ENCODE data around the gene CD300E. TPM values are rescaled to one million over a fixed set of nuclear protein-coding genes. Genes with fewer than 3 reads are reported as not detected.

CD300E gene
- total and polyA plus RNA-seq, 2 donors (not counting 1 experiment from before 2014, with no cell fraction given) = 0.10 to 0.92 TPM

- Histone ChIP-seq H3K9me3 (ENCODE audit: control extremely low read depth in 1 of 3, control insufficient read depth in 2 of 3, insufficient read depth in 1 of 3, low read length in 2 of 3) (peaks cover 0 to 11% (median 4%) of the 10 kb centered on the region in 3 donors), H3K9ac (ENCODE audit: low read length) (no peak overlapping the region), H3K36me3 (replicated peaks in 1 of 2; ENCODE audit: control extremely low read depth in 1 of 2, control insufficient read depth in 1 of 2, extremely low read depth in 1 of 2, insufficient read depth in 2 of 2, low read length in 1 of 2) (no peaks in the 10 kb centered on the region), H2AFZ (ENCODE audit: insufficient read depth, low read depth, low read length, poor library complexity, severe bottlenecking) (peak overlapping the region; percentile 38), H3K4me1 (ENCODE audit: control insufficient read depth in 2 of 2, insufficient read depth in 2 of 2, low read length in 2 of 2) (peaks cover 0 to 5% of the 10 kb centered on the region in 2 donors), H3K4me3 (ENCODE audit: control extremely low read depth in 1 of 5, extremely low read depth in 1 of 5, insufficient read depth in 1 of 5, low read depth in 2 of 5, low read length in 4 of 5) (no peak overlapping the region), H4K20me1 (ENCODE audit: control insufficient read depth, insufficient read depth, low read length, poor library complexity, severe bottlenecking) (no peaks in the 10 kb centered on the region), H3K27me3 (replicated peaks in 1 of 4; ENCODE audit: control extremely low read depth in 1 of 4, control insufficient read depth in 3 of 4, insufficient read depth in 4 of 4, low read length in 3 of 4) (peaks cover 0 to 2% (median 1%) of the 10 kb centered on the region in 4 experiments), H3K79me2 (ENCODE audit: control insufficient read depth, insufficient read depth, low read length) (no peaks in the 10 kb centered on the region), H3K27ac (ENCODE audit: low read length in 2 of 2) (no peak overlapping the region), H3K4me2 (replicated peaks; ENCODE audit: low read depth, low read length, poor library complexity, severe bottlenecking) (peak overlapping the region; percentile 11)
- Mint-ChIP-seq H3K4me3 (no peak overlapping the region), H3K4me1 (peaks cover 2% of the 10 kb centered on the region), H3K27ac (no peak overlapping the region), H3K27me3 (peaks cover 28% of the 10 kb centered on the region), H3K9me3 (ENCODE audit: insufficient read depth) (no peaks in the 10 kb centered on the region)
- DNase-seq (no peak), ATAC-seq (ENCODE audit: low read depth) (no peak)
- CTCF ChIA-PET = no interaction called here
- POLR2A ChIA-PET = no interaction called here
- WGBS (ENCODE audit: insufficient coverage) = 27% methylated on average over 7 of the region's 7 CpGs
- TF ChIP-seq EZH2 (IDR thresholded peaks at IDR 0.05; ENCODE audit: borderline replicate concordance, insufficient read depth, low read depth, low read length, poor library complexity, severe bottlenecking) (no peak), CTCF (IDR thresholded peaks at IDR 0.05) (no peak)
- intact Hi-C loops (cut with micrococcal nuclease) = no loop called here
Observed at GRCh38 chr17:74579900-74580299, 43.6 kb downstream of the CD300E start.

GRCh38 chr17:74578979-74579378 lies 44.6 kb downstream of the CD300E start:
- Mint-ChIP-seq H3K27me3 (peaks cover 23% of the 10 kb centered on the region), H3K4me3 (no peak overlapping the region), H3K27ac (no peak overlapping the region), H3K4me1 (peaks cover 2% of the 10 kb centered on the region), H3K9me3 (ENCODE audit: insufficient read depth) (no peaks in the 10 kb centered on the region)
- TF ChIP-seq CTCF (IDR thresholded peaks at IDR 0.05) = no peak
- TF ChIP-seq EZH2 (IDR thresholded peaks at IDR 0.05; ENCODE audit: borderline replicate concordance, insufficient read depth, low read depth, low read length, poor library complexity, severe bottlenecking) = no peak
- no peak overlapping the region for H3K27ac ChIP-seq (ENCODE audit: low read length in 2 of 2)
- POLR2A ChIA-PET = no interaction called here
- H3K9ac ChIP-seq (ENCODE audit: low read length) = no peak overlapping the region
- H3K4me1 ChIP-seq (ENCODE audit: control insufficient read depth in 2 of 2, insufficient read depth in 2 of 2, low read length in 2 of 2) = peaks cover 0 to 5% of the 10 kb centered on the region in 2 donors
- no peak overlapping the region for H2AFZ ChIP-seq (ENCODE audit: insufficient read depth, low read depth, low read length, poor library complexity, severe bottlenecking)
- intact Hi-C loops (cut with micrococcal nuclease) = no loop called here
- H3K27me3 ChIP-seq (replicated peaks in 1 of 4; ENCODE audit: control extremely low read depth in 1 of 4, control insufficient read depth in 3 of 4, insufficient read depth in 4 of 4, low read length in 3 of 4) = peaks cover 0 to 6% (median 1%) of the 10 kb centered on the region in 4 experiments
- peaks cover 0 to 4% (median 0%) of the 10 kb centered on the region in 3 donors for H3K9me3 ChIP-seq (ENCODE audit: control extremely low read depth in 1 of 3, control insufficient read depth in 2 of 3, insufficient read depth in 1 of 3, low read length in 2 of 3)
- CTCF ChIA-PET = interaction anchor here (1.1 kb wide), 1 partner anchor 13 kb away, joined by 3 read pairs; no protein-coding TSS in a partner anchor
- no peaks in the 10 kb centered on the region for H3K36me3 ChIP-seq (replicated peaks in 1 of 2; ENCODE audit: control extremely low read depth in 1 of 2, control insufficient read depth in 1 of 2, extremely low read depth in 1 of 2, insufficient read depth in 2 of 2, low read length in 1 of 2)
- no peak overlapping the region for H3K4me3 ChIP-seq (ENCODE audit: control extremely low read depth in 1 of 5, extremely low read depth in 1 of 5, insufficient read depth in 1 of 5, low read depth in 2 of 5, low read length in 4 of 5)
- ATAC-seq (ENCODE audit: low read depth) (no peak), DNase-seq (no peak)
- H3K4me2 ChIP-seq (replicated peaks; ENCODE audit: low read depth, low read length, poor library complexity, severe bottlenecking) = no peak overlapping the region
- no peaks in the 10 kb centered on the region for H4K20me1 ChIP-seq (ENCODE audit: control insufficient read depth, insufficient read depth, low read length, poor library complexity, severe bottlenecking)
- 99% methylated on average over 9 of the region's 9 CpGs for WGBS (ENCODE audit: insufficient coverage)
- no peaks in the 10 kb centered on the region for H3K79me2 ChIP-seq (ENCODE audit: control insufficient read depth, insufficient read depth, low read length)

All from B cell (primary cell).